Right cardiac atrium (tissue), 5 donors: Measurements from ENCODE around the gene NDRG3. TPM values are rescaled to one million over a fixed set of nuclear protein-coding genes. Genes with fewer than 3 reads are reported as not detected.

Experiments
- ATAC-seq, 2 donors: fragments of 200-7000 bp; cut with Tn5 transposase; one replicate each; pipeline versions ENCODE4 v1.8.0 to v1.9.1; 2020; ENCODE audit warnings: moderate library complexity in 2 of 2, mild to moderate bottlenecking in 1 of 2
- DNase-seq, 3 donors: peaks; one replicate each; pipeline ENCODE4 v3.0.0-alpha.2; 2020
- H3K27ac ChIP-seq: one replicate; pipeline ENCODE4 v1.5.1; 2013; ENCODE audit warnings: mild to moderate bottlenecking, low read length, control low read depth, moderate library complexity
- H3K27me3 ChIP-seq: one replicate; pipeline ENCODE4 v1.6.1; 2013; ENCODE audit not compliant: control insufficient read depth, insufficient read depth
- H3K4me1 ChIP-seq: one replicate; pipeline ENCODE4 v1.6.1; 2013; ENCODE audit warnings: low read length; ENCODE audit not compliant: control insufficient read depth, insufficient read depth
- H3K4me3 ChIP-seq: one replicate; pipeline ENCODE4 v1.5.1; 2013; ENCODE audit warnings: low read length, control low read depth
- H3K9me3 ChIP-seq: one replicate; pipeline ENCODE4 v1.6.1; 2013; ENCODE audit warnings: low read length; ENCODE audit not compliant: control insufficient read depth
- WGBS: extraction: QIAGEN DNeasy Blood & Tissue Kit; methylation state at CpG from one replicate; pipeline ENCODE4 v1.1.7; 2013; 5-methylcytosine and 5-hydroxymethylcytosine counted together
- intact Hi-C, 4 donors: fragments of 100-400 bp; cut with DNase I; formaldehyde crosslinking; loops; one replicate each; pipeline versions ENCODE4 v1.11.0 to v1.14.0; 2022 to 2023
- long read RNA-seq, 4 donors: library from polyadenylated mRNA; unstranded; transcript quantifications; one replicate each; pipeline ENCODE4 v2.0.0, GENCODE V29; 2020 to 2021
- polyA plus RNA-seq: library from polyadenylated mRNA; stranded (reverse); fragments of 200-250 nt; gene quantifications from one replicate; pipeline ENCODE4 v1.2.3, GENCODE V29; 2013
- total RNA-seq, 4 donors: library from RNA; stranded (reverse); fragmentation: NEBNext Ultra II Directional; extraction: Animal tissue kit (Norgen Biotek cat#: 25700); gene quantifications; one replicate each; pipeline ENCODE4 v1.2.1, GENCODE V29; 2021
- donor health status: healthy with polysubstance abuse.
- donor health status: DM: no; HTN: yes; CAD: no.
- donor health status: DM: no; HTN: no; CAD: no.
- donor health status: DM: no; HTN: yes; CAD: no; lungs with severe emphysema.
- donor health status: DM: yes; HTN: yes; CAD: no.

NDRG3 gene
- total RNA-seq (10 to 100 TPM; 28.0 to 40.7 (median 34.7) TPM), polyA plus RNA-seq (25.5 TPM)
- long read RNA-seq, donor 1, transcript NDRG3-204 (17 exons, 2,978 nt), result minor isoform, 7 of 90 reads
- long read RNA-seq, donor 1, transcript NDRG3-202 (15 exons, 2,917 nt), result minor isoform, 5 of 90 reads
- long read RNA-seq, donor 1, transcript NDRG3-201 (16 exons, 2,964 nt), result major isoform, 61 of 90 reads
- long read RNA-seq, donor 1, partial matches to known transcripts, result 11 of 90 reads
- long read RNA-seq, donor 1, other reads (novel, unspliced or antisense), result 6 of 90 reads
- long read RNA-seq, donor 2, transcript NDRG3-202 (15 exons, 2,917 nt), result minor isoform, 7 of 54 reads
- long read RNA-seq, donor 2, transcript NDRG3-201 (16 exons, 2,964 nt), result major isoform, 14 of 54 reads
- long read RNA-seq, donor 2, transcript NDRG3-204 (17 exons, 2,978 nt), result major isoform, 14 of 54 reads
- long read RNA-seq, donor 2, partial matches to known transcripts, result 9 of 54 reads
- long read RNA-seq, donor 2, other reads (novel, unspliced or antisense), result 10 of 54 reads
- long read RNA-seq, donor 3, transcript NDRG3-201 (16 exons, 2,964 nt), result major isoform, 62 of 147 reads
- long read RNA-seq, donor 3, transcript NDRG3-202 (15 exons, 2,917 nt), result minor isoform, 8 of 147 reads
- long read RNA-seq, donor 3, transcript NDRG3-204 (17 exons, 2,978 nt), result minor isoform, 12 of 147 reads
- long read RNA-seq, donor 3, partial matches to known transcripts, result 53 of 147 reads
- long read RNA-seq, donor 3, other reads (novel, unspliced or antisense), result 12 of 147 reads
- long read RNA-seq, donor 4, transcript NDRG3-201 (16 exons, 2,964 nt), result major isoform, 20 of 40 reads
- long read RNA-seq, donor 4, transcript NDRG3-204 (17 exons, 2,978 nt), result minor isoform, 7 of 40 reads
- long read RNA-seq, donor 4, partial matches to known transcripts, result 2 of 40 reads
- long read RNA-seq, donor 4, other reads (novel, unspliced or antisense), result 9 of 40 reads

DNA sequence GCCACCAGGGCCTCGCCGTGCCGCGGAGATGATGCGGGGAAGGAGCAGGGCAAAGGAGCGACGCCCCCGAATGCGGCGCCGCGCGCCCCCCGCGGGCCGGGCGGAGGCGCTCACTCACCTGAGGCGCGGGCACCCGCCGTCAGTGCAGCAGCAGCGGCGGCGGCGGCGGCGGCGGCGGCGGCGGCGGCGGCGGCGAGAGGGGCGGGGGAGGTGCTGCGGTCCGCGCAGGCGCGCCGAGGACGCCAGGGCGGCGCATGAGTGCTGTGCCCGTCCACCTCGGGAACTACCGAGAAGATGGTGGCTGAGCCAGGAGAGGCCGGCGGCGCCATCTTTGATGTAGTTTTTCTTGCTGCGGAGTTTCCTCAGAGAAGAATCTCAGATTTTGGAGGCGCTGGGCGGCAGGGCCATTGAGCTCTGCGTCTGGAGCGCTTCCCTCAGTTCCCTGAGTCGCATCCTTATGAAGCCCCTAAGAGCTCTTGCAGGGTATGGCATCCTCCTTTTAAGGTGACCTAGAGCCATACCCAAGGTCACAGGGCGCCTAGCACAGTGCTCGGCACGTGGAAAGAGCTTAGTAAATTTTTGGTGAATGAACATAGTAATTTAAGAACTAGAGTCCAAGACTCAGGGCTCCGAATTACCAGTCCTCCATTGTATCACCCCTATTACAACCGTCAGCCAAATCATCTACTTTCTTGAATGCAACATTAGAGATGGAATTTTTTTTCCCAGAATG, at the start of gene NDRG3:
Gene NDRG3, minus strand, starts transcription at position 164 of the 733 bp plus-strand sequence. CDS start 24,355 bp downstream, outside the sequence.
- intact Hi-C loops, result loop anchor here in 1 of 4 donors (10.0 kb wide), 1 partner anchor 141 kb away; the partner anchor contains the start of gene RAB5IF
- H3K4me1 ChIP-seq, result no peaks in the 10 kb centered on the region
- peak within 1 kb of the TSS; percentile 99 for H3K27ac ChIP-seq
- ATAC-seq, result peak; percentile 97
- 3% methylated on average over 62 of the region's 63 CpGs for WGBS
- peak; percentile 95 to 98 (median 98) for DNase-seq
- peak within 1 kb of the TSS; percentile 96 for H3K4me3 ChIP-seq
- no peaks in the 10 kb centered on the region for H3K9me3 ChIP-seq
- no peaks in the 10 kb centered on the region for H3K27me3 ChIP-seq

GRCh38 chr20:36794116-36794474, 48.2 kb upstream of the NDRG3 start:
- Histone ChIP-seq H3K4me1 (no peaks in the 10 kb centered on the region), H3K27ac (no peak overlapping the region), H3K4me3 (no peak overlapping the region), H3K27me3 (no peaks in the 10 kb centered on the region), H3K9me3 (no peaks in the 10 kb centered on the region)
- intact Hi-C loops, result loop anchor here in 1 of 4 donors (10.0 kb wide), 1 partner anchor 81 kb away; the partner anchor contains the start of gene TLDC2
- WGBS, result 92% methylated on average over 20 of the region's 20 CpGs
- DNase-seq (no peak), ATAC-seq (peak in 1 of 2 donors; percentile 7)

DNA sequence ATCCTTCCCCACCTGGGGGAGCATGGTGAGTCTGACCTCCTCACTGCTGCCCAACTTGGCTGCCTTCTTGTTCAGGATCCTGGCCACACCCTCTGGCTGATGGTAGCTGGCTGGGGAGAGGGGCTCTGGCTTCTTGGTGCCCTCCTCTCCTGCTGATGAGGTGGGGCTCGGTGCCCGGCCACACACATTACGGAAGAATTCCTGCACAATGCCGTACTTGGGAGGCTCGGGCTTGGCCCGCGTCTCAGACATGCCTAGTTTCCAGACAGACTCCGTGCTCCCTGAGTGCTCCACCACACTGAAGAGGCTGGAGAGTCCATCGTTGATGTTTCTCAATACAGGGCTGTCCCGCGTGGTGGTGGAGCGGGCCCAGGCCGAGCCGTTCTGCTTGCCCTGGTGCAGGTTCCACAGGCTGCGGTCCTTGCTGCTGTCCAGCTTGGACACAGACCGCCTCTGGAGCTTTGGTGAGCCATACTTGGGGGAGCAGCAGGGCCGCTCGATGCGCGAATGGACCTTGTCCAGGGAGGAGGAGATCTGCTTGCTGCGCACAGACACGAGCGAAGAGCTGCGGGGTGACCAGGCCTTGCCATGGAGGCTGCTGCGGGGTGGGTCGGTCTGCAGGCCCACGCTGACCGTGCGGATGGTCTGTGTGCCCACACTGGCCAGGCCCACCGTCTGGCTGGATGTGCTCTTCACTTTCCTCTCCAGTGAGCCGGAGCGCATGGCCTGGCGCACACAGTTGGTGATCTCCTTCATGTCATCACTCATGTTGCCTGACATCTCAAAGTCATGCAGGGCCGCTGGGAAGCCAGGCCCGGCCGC, 47.6 kb upstream of the NDRG3 start:
- H3K27ac ChIP-seq, result no peak overlapping the region
- no peaks in the 10 kb centered on the region for H3K27me3 ChIP-seq
- ATAC-seq (peak; percentile 5 to 22), DNase-seq (no peak)
- 95% methylated on average over 36 of the region's 36 CpGs for WGBS
- no peaks in the 10 kb centered on the region for H3K4me1 ChIP-seq
- intact Hi-C loops, result loop anchor here in 1 of 4 donors (10.0 kb wide), 1 partner anchor 81 kb away; the partner anchor contains the start of gene TLDC2
- no peaks in the 10 kb centered on the region for H3K9me3 ChIP-seq
- H3K4me3 ChIP-seq, result no peak overlapping the region

DNA sequence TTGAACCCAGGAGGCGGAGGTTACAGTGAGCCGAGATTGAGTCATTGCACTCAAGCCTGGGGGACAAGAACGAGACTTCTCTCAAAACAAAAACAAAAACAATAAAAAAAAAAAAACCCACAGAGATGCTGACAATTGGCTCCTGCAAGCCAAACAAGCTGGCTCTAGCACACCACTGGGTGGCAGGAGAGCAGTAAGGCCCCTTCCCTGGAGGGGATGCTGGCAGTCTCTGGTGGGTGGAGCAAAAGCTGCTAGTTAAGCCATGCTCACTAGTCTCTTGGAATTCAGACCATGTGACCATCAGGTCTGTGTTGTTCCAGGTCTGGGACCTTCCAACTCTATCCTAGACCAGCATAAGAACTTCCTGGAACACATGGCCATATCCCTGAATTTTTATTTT, 46.5 kb upstream of the NDRG3 start:
- ATAC-seq, result peak; percentile 50 to 51
- H3K27ac ChIP-seq, result no peak overlapping the region
- 78% methylated on average over 3 of the region's 3 CpGs for WGBS
- no peaks in the 10 kb centered on the region for H3K9me3 ChIP-seq
- peak; percentile 41 to 74 (median 72) for DNase-seq
- no peak overlapping the region for H3K4me3 ChIP-seq
- intact Hi-C loops, result loop anchor here in 1 of 4 donors (10.0 kb wide), 1 partner anchor 82 kb away; the partner anchor contains the start of gene TLDC2
- H3K27me3 ChIP-seq, result no peaks in the 10 kb centered on the region
- H3K4me1 ChIP-seq, result no peaks in the 10 kb centered on the region

GRCh38 chr20:36791862-36792261, 46.0 kb upstream of the NDRG3 start:
- DNase-seq (no peak), ATAC-seq (no peak)
- Histone ChIP-seq H3K27ac (no peak overlapping the region), H3K4me1 (no peaks in the 10 kb centered on the region), H3K27me3 (no peaks in the 10 kb centered on the region), H3K9me3 (no peaks in the 10 kb centered on the region), H3K4me3 (no peak overlapping the region)
- intact Hi-C loops, result loop anchor here in 1 of 4 donors (10.0 kb wide), 1 partner anchor 83 kb away; the partner anchor contains the start of gene TLDC2
- WGBS, result 89% methylated on average over 5 of the region's 5 CpGs

- Histone ChIP-seq H3K27ac (no peak overlapping the region), H3K4me1 (no peaks in the 10 kb centered on the region), H3K27me3 (no peaks in the 10 kb centered on the region), H3K9me3 (no peaks in the 10 kb centered on the region), H3K4me3 (no peak overlapping the region)
- intact Hi-C loops, result no loop called here
- ATAC-seq, result no peak
- no peak for DNase-seq
- WGBS, result 90% methylated on average over 5 of the region's 5 CpGs
Measured at GRCh38 chr20:36786663-36787062, 40.8 kb upstream of the NDRG3 start.

DNA sequence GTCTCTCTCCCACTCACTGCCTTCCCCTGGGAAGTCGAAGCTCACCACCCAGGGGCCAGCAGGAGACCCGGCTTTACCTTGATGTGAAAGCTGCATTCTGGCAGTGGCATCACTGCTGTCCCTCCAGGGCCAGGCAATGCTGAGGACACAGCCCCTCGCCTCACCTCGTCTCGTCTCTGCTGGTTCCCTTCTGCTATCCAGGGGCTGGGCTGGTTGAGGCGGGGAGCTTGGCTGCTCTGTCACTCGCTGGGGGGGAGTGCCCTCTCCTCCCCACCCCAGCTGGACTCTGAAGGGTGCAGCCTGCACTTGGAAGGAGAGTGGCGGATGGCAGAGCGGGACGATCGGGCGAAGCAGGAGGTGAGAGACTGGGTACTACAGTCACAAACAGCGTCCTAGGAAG, 40.4 kb upstream of the NDRG3 start:
- no peak overlapping the region for H3K27ac ChIP-seq
- no peaks in the 10 kb centered on the region for H3K9me3 ChIP-seq
- H3K27me3 ChIP-seq, result no peaks in the 10 kb centered on the region
- intact Hi-C loops, result no loop called here
- H3K4me3 ChIP-seq, result no peak overlapping the region
- DNase-seq, result no peak
- no peaks in the 10 kb centered on the region for H3K4me1 ChIP-seq
- WGBS, result 95% methylated on average over 13 of the region's 13 CpGs
- no peak for ATAC-seq

DNA sequence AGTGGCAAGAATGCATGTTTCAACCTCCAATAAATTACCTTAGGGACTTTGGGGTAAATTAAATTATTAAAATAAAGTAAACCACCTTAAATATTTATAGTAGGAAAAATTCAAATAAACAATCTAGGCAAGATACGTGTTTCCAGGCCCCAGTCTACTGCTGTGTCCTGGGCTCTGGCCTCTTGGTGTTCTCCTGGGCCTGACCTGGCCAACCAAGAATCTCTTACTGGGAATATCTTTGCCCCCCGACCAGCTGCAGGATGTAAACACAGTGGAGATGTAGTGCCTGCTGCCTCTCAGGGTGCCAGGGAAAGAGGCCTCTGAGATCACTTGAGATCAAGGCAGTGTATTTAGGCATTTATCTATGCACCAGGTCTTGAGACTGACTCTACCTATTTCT, 39.4 kb upstream of the NDRG3 start:
- H3K27ac ChIP-seq, result no peak overlapping the region
- ATAC-seq (no peak), DNase-seq (no peak)
- WGBS, result 75% methylated on average over 2 of the region's 2 CpGs
- H3K4me1 ChIP-seq, result no peaks in the 10 kb centered on the region
- H3K27me3 ChIP-seq, result no peaks in the 10 kb centered on the region
- intact Hi-C loops, result no loop called here
- H3K4me3 ChIP-seq, result no peak overlapping the region
- H3K9me3 ChIP-seq, result no peaks in the 10 kb centered on the region

- H3K27ac ChIP-seq, result peak overlapping the region; percentile 74
- ATAC-seq (peak; percentile 73 to 82), DNase-seq (peak; percentile 48 to 68 (median 67))
- intact Hi-C loops, result no loop called here
- H3K4me3 ChIP-seq, result no peak overlapping the region
- H3K27me3 ChIP-seq, result no peaks in the 10 kb centered on the region
- H3K9me3 ChIP-seq, result no peaks in the 10 kb centered on the region
- H3K4me1 ChIP-seq, result no peaks in the 10 kb centered on the region
- 59% methylated on average over 9 of the region's 9 CpGs for WGBS
Measured at GRCh38 chr20:36784900-36785299, 39.0 kb upstream of the NDRG3 start.

- intact Hi-C loops, result no loop called here
- Histone ChIP-seq H3K27me3 (no peaks in the 10 kb centered on the region), H3K4me3 (no peak overlapping the region), H3K27ac (no peak overlapping the region), H3K4me1 (no peaks in the 10 kb centered on the region), H3K9me3 (no peaks in the 10 kb centered on the region)
- ATAC-seq (peak in 1 of 2 donors; percentile 10), DNase-seq (peak in 1 of 3 donors; percentile 59)
- 96% methylated on average over 7 of the region's 7 CpGs for WGBS
Measured at GRCh38 chr20:36784116-36784515, 38.2 kb upstream of the NDRG3 start.
